ENCODE data around the gene TTLL6. TPM values are rescaled to one million over a fixed set of nuclear protein-coding genes. Genes with fewer than 3 reads are reported as not detected.
"Not testable (repeated sequence)": the region's sequence is repeated elsewhere in the genome, so short reads cannot be mapped to it uniquely, and the experiment has no call there.

The TTLL6 gene
- total RNA-seq, 1 experiment from 2014 or later: not detected

- DNase-seq (ENCODE audit: low read depth): no peak
Observed at GRCh38 chr17:48816438-48816773, 623 bp downstream of the TTLL6 start.

DNA sequence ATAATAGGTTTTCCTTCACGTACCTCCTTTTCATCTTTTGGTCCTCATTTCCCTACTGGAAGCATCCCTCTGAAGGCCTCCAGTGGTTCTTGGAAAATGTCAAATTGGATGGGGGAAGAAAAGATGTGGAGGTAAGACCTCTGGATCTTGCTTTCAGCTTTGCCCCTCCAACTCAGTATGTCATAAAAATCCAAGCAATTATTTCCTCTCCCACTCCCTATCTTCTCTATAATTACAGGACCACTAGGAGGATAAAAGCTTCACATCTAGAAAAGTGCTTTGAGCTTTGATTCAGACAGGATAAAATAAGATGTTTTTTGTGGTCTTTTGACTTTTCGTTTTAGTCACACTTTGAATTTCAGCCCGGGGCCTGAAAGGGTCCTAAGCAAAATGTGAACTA, 1.7 kb downstream of the TTLL6 start:
- DNase-seq (ENCODE audit: low read depth): no peak

- peak; percentile 44 for DNase-seq (ENCODE audit: low read depth)
Observed at GRCh38 chr17:48814504-48814903, 2.5 kb downstream of the TTLL6 start.

DNA sequence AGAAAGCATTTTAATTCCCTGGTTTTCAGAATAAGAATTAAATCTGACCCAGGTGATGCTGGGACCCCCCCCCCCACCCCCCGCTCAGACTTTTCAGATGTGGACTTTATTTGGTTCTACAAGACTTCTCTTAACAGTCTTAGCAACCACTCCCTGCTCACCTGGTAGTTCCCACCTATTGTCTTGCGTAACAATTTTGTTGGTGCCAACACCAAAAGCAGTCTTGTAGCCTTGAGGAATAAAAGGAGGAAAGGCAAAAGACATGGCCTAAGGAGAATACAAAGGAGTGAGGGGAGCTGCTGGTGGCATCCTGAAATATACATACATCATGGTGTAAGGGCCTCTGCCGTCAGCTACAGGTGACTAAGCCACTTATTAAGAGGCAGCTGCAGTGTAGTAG, 5.0 kb downstream of the TTLL6 start:
- DNase-seq (ENCODE audit: low read depth): no peak

GRCh38 chr17:48809182-48809581, 7.8 kb downstream of the TTLL6 start:
- no peak for DNase-seq (ENCODE audit: low read depth)

GRCh38 chr17:48804936-48805411, 12.1 kb downstream of the TTLL6 start:
- peak; percentile 32 for DNase-seq (ENCODE audit: low read depth)

DNA sequence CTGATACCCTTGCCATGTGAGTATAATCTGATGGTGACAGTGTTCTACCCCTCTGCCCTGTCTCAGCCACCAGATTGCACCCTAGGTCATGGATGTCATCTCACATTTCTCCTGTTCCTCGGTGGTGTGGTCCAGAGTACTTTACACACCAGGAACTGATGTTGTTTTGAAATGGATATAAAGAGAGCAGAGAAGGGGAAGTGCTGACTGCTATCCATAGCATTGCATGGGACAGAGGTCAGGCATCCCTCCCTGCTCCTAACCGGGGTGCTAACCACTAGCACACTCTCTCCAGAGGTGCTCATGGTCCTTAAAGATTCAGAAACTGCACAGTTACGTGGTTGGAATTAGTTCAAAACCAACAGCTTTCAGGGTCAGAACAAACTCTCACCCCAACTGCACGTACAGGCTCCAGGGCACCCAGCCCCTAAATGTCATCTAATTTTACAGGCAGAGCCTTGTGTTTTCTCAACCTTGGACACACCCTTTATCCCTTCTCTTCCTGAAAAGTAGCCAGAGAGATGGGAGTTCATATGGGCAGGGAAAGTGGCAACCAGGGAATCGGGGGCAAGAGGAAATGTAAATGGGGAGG, 16.3 kb downstream of the TTLL6 start:
- DNase-seq (ENCODE audit: low read depth): no peak

DNA sequence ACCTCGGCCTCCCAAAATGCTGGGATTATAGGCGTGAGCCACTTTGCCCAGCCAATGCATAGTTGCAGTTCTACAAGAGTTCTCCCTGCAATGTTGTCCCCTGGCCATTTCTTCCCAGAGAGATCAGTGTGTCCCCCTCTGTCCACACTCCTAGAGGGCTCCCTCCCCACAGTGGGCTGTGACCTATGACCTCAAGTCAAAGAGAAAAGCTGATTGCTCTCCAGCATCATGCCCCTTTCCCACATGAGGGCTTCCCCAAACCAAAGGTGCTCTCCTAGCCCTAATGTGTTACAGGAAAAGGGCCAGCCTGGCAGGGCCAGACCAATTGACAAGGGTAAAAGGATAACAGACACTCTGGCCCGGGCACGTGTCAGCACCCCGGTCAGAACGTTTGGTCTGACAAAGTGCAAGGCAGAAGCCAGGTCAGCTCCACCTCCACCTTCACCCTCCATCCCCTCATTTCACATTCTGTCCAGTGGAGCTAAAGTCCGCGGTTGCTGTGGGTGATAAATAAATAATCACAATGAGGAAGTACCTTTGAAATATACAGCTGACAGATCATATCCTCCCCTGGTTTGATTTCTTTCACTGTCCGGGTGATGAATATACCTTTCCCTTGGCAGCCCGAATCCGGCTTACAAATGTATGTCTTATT, 17.8 kb downstream of the TTLL6 start:
- no peak for DNase-seq (ENCODE audit: low read depth)

DNA sequence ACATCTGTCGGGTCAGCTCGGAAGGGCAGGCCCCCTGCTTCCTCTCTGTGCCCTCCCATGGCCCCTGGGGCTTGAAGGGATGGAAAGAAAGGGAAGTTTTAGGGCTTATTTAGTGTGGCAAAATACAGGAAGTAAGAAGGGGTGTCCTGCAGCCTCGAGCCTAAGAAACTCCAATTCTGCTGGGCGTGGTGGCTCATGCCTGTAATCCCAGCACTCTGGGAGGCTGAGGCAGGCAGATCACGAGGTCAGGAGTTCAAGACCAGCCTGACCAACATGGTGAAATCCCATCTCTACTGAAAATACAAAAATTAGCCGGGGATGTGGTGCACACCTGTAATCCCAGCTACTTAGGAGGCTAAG, 20.9 kb downstream of the TTLL6 start:
- not testable (repeated sequence) for DNase-seq (ENCODE audit: low read depth)

DNA sequence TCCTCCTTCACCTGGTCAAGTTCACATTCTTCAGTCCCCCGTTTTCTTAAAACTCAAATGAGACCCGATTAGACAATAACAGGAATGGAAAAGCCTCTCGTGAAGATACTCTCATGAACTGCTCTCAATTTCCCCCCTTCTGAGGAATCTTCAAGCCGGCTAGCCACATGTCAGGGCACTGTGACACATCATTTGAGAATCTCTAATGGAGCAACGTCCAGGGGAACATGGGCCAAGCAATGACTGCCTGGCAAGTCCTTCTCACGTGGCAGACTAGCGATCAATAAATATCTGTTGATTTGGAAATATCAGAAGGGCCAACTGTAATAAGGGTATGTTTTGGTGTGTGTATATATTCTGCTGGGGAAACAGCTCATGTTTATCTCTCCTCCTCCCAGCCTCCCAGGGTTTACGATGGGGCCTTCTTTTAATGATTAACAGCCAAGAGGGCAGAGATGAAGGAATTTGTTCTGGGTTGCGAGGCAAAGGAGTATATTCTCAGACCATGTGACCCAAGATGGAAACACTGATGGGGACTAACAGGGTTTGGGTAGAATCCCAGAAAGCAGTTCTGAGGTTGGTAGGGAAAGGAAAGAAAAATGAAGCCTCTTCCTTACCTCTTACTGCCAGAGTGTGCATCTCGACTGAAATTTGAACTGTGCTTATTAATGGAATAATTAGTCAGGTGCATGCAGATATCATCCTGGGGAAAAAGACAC, 21.4 kb downstream of the TTLL6 start:
- DNase-seq (ENCODE audit: low read depth): peak; percentile 63

DNA sequence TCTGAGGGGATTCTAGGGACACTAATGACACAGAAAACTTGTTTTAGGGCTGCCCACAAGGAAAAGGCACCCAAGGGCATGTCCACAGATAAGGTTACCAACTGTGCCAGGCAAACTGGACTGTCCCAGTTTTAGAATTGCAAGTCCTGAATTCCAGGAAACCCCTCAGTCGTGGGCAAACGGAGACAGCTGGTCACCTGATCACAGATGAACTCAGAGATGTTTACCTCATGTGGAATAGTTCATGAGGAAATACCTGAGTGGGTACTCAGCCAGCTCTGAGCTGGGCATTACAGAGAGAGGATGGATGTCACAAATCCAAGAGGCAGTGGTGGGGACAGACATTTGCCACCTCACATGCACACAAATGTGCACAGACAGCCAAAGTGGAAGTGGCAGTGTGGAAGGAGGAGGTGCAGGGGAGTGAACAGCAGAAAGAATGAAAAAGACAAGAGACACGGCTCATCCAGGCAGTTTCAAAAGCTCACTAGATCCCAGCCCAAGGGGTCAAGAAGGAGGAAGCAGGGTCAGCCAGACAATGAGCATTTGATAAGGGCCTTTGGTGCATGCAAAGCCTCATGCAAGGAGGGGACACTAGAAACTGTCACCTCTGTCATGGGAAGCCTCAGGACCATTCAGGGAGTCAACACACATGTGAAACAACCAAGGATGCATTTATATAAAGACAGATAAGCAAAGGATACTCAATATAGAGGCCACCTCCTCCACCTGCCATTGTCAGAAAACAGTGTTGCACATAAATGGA, 24.8 kb downstream of the TTLL6 start:
- no peak for DNase-seq (ENCODE audit: low read depth)

DNA sequence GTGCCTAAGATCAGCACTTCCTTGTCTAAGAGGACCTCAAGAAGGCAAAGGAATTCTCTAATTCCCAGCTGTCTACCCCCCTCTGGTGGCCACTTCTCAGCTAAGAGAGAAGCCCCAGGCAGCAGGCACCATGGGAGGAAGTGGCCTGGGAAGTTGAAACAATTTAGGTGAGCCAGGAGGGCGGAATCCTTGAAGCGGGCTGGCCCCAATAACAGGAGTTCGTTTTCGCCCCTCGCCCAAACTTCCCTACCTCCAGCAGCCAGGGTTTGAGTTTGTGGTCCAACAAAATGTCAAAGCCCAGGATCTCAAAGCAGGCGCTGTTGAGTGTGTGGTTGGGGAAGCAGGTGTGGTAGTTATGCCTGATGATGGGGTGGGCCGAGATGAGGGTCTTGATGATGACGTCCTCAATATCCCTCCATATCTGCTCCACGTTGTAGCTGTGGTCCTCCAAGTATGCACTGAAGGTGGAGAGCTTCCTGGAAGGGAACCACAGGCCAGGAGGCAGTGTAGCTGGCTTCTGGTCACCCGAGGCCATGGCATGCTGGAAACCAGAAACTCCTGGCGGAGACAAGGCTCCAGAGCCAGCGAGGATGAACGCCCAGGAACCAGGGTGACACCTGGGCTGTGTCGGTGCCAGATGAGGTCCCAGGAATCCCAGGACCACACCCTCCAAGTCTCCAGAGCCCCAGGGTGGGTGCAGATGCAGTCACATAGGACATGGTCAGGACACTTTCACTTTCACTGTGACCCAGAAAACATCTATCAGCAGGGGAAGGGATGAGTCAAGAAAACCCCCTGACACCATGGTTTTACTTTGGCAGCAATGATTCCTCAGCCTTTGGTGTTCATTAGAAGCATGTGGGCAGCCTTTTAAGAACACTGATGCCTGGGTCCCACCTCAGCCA, 25.6 kb downstream of the TTLL6 start:
- DNase-seq (ENCODE audit: low read depth): peak; percentile 84

DNA sequence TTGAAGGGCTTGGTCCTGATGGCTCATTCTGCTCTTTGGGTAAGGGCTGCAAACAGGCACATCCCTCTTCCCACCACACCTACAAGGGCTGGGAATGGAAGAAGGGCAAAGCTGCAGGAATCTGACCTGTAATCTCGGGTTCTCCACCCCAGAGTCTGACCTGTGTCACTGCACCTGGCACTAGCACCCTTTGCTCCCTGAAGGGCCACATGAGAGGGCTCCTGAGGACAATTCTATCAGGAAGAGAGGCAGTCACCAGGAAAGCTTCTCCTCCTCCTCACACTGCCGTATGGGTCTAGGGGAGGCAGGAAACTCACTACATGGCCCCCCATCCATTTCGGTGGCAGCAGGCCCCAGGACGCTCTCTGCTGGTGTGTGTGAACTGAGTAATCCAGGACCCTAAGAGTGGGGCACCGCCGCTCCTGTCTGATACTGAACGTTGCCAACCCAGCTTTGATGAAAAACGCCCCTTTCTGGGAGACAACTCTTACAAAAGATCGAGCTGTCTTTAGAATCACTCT, 26.4 kb downstream of the TTLL6 start:
- DNase-seq (ENCODE audit: low read depth): no peak

GRCh38 chr17:48787828-48788227, 29.2 kb downstream of the TTLL6 start:
- no peak for DNase-seq (ENCODE audit: low read depth)

DNA sequence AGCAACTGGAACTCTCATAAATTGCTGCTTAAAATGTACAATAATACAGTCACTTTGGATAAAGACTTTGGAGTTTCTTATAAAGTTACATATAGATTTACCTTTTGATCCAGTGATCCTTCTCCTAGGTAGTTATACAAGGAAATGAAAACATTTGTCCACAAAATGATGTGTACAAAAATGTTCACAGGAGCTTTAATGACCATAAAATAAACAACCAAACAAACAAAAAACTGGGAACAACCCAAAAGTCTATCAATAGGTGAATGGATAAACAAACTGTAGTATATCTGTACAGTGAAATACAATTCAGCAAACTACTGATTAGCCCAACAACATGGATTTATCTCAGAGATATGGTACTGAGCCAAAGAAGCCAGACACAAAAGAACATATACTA, 37.6 kb downstream of the TTLL6 start:
- no peak for DNase-seq (ENCODE audit: low read depth)

DNA sequence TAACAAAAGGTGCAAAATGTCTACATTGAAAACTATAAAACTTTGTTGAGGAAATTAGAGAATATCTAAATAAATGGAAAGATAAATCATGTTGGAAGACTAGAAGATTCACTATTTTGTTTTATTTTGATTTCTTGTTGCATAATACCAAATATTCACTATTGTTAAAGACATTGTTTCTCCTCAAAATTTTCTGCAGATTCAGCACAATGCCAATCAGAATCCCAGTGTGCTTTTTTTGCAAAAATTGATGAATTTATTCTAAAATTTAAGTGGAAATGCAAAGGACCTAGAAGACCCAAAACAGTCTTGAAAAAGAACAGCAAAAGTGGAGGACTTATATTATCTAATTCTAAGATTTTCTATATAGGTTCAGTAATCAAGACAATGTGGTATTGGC, 40.4 kb downstream of the TTLL6 start:
- DNase-seq (ENCODE audit: low read depth): no peak

DNA sequence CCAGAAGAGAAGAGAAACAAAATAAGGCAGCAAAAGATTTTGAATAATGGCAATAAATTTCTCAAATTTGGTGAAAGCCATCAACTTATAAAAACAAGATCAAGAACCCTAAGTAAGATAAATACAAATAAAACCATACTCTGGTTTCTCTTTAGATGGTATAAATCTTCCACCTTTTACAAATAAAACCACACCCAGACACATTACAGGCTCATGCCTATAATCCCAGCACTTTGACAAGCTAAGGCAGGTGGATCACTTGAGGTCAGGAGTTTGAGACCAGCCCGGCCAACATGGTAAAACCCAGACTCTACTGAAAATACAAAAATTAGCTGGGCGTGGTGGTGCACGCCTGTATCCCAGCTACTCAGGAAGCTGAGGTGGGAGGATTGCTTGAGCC, 43.8 kb downstream of the TTLL6 start:
- DNase-seq (ENCODE audit: low read depth): no peak

DNA sequence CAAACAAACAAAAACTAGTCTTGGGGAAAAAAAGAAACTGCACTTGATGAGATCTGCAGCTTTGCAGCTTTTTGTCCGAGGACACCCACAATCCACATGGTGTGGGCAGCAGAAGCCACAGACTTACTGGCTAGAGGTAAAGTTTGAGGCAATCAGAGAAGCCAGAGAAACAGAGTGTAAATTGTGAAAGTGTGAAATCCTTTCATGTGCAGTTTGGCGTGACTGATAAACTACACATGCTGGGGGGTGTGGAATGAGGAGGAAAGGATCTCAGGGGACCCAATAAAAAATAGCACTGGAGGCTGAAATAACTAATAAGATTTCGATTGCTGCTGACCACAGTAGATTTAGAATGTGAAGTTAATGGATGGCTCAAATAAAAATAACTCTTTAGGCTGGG, 46.1 kb downstream of the TTLL6 start:
- DNase-seq (ENCODE audit: low read depth): no peak

DNA sequence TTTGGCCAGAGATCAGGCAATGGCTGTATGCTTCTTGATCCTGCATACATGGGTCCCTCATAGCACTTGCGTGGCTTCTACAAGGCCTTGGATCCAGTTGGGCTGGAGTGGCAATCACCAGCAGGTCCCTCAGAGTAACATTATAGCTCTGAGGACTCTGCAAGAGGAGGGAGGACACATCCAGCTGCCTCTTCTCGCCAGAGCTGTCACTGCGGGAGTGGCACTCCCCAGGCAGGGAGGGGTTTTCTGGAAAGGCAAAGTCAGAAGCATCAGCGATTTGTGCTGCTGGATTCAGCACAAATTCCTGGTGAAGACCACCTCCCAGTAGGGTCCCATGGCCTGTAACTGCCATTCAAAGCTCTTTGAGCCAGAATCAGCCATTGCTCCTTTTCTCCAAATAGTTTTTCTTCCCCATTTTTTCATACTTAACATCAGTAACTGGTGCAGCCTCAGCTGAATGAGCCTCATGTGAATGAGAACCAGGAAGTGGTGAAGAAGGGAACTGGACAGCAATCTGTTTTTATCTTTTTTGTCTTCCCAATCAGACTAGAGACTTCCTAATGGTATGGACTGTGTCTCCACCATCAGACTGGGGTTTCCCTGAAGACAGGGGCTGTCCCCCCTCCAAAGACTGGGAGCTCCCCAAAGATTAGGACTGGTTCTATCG, 47.9 kb downstream of the TTLL6 start:
- DNase-seq (ENCODE audit: low read depth): no peak

- DNase-seq (ENCODE audit: low read depth): no peak
Observed at GRCh38 chr17:48767263-48767774, 49.7 kb downstream of the TTLL6 start.

All from LHCN-M2 (cell line).